Middle frontal gyrus (tissue), 1 donor: ENCODE measurements around the gene PDCD1LG2.

Experiments
- DNase-seq: peaks from one replicate; pipeline ENCODE4 v3.0.0-alpha.2; 2015; ENCODE audit warnings: low spot score; ENCODE audit errors: extremely low spot score

PDCD1LG2 gene

GRCh38 chr9:5529683-5530221 is 19.4 kb downstream of the PDCD1LG2 start:
- no peak for DNase-seq

GRCh38 chr9:5531101-5531882 is 21.0 kb downstream of the PDCD1LG2 start:
- DNase-seq, result no peak

- DNase-seq, result no peak
Observed at GRCh38 chr9:5532306-5532705, 22.0 kb downstream of the PDCD1LG2 start.

GRCh38 chr9:5532790-5533189 is 22.5 kb downstream of the PDCD1LG2 start:
- DNase-seq, result no peak

- no peak for DNase-seq
Observed at GRCh38 chr9:5536684-5537083, 26.4 kb downstream of the PDCD1LG2 start.

GRCh38 chr9:5543875-5544702 is 33.8 kb downstream of the PDCD1LG2 start:
- DNase-seq, result no peak

- no peak for DNase-seq
Observed at GRCh38 chr9:5549658-5550650, 39.6 kb downstream of the PDCD1LG2 start.

- no peak for DNase-seq
Observed at GRCh38 chr9:5551368-5552150, 41.2 kb downstream of the PDCD1LG2 start.

GRCh38 chr9:5552301-5552700 is 42.0 kb downstream of the PDCD1LG2 start:
- DNase-seq, result no peak

GRCh38 chr9:5553211-5553610 is 42.9 kb downstream of the PDCD1LG2 start:
- DNase-seq, result no peak

- no peak for DNase-seq
Observed at GRCh38 chr9:5554254-5554653, 43.9 kb downstream of the PDCD1LG2 start.

GRCh38 chr9:5556101-5556705 is 45.9 kb downstream of the PDCD1LG2 start:
- no peak for DNase-seq

GRCh38 chr9:5557606-5558587 is 47.6 kb downstream of the PDCD1LG2 start:
- no peak for DNase-seq

GRCh38 chr9:5559659-5560058 is 49.3 kb downstream of the PDCD1LG2 start:
- no peak for DNase-seq

- no peak for DNase-seq
Observed at GRCh38 chr9:5560443-5561100, 50.2 kb downstream of the PDCD1LG2 start.

GRCh38 chr9:5561828-5562488 is 51.6 kb downstream of the PDCD1LG2 start:
- DNase-seq, result no peak

GRCh38 chr9:5562806-5563416 is 52.6 kb downstream of the PDCD1LG2 start:
- DNase-seq, result no peak
